Measurements from ENCODE around the gene CAMK1D. TPM values are rescaled to one million over a fixed set of nuclear protein-coding genes. Genes with fewer than 3 reads are reported as not detected.
A peak's percentile ranks its signal among the peaks of the same experiment; 100 is the strongest.

CAMK1D gene
- total RNA-seq, 1 donor from 2014 or later = 6.5 TPM

DNA sequence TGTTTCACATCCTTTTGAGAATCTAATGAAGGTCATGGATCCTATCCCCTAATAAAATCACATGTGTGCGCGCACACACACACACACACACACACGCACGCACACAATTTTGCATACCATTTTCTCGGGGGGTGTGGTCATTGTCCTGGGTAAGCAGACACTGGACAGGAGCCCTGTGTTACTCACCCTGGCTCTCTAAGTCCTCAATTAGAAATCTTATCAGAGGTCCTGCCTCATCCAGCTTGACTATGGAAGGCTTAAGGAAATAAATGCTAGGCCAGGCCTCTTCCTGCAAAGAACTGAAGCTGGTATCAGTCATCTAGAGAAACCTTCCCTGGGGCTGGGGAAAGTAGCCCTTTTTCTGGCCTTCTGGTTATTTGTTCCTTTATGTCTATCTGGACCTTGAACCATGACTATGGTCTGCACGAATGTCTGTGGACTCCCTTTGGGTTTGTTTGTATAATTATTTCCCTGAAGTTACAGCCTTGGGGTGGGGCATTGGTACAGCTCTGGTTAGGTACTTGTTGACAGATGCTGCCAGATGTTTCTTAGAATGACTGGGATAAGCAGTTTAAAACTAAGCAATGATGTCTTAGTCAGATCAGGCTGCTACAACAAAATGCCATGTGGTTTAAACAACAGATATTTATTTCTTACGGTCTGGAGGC, 443.7 kb downstream of the CAMK1D start:
- Mint-ChIP-seq H3K27ac (ENCODE audit: unreplicated experiment) (no peak overlapping the region), H3K4me1 (peaks cover 15% of the 10 kb centered on the region), H3K4me3 (no peak overlapping the region), H3K27me3 (ENCODE audit: low read depth) (no peaks in the 10 kb centered on the region), H3K9me3 (peaks cover 6% of the 10 kb centered on the region), H3K36me3 (ENCODE audit: low read depth) (peaks cover 3% of the 10 kb centered on the region)
- no peak for DNase-seq (ENCODE audit: low read depth, low spot score)
- TF ChIP-seq, protein P1, sequence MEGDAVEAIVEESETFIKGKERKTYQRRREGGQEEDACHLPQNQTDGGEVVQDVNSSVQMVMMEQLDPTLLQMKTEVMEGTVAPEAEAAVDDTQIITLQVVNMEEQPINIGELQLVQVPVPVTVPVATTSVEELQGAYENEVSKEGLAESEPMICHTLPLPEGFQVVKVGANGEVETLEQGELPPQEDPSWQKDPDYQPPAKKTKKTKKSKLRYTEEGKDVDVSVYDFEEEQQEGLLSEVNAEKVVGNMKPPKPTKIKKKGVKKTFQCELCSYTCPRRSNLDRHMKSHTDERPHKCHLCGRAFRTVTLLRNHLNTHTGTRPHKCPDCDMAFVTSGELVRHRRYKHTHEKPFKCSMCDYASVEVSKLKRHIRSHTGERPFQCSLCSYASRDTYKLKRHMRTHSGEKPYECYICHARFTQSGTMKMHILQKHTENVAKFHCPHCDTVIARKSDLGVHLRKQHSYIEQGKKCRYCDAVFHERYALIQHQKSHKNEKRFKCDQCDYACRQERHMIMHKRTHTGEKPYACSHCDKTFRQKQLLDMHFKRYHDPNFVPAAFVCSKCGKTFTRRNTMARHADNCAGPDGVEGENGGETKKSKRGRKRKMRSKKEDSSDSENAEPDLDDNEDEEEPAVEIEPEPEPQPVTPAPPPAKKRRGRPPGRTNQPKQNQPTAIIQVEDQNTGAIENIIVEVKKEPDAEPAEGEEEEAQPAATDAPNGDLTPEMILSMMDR (conservative IDR thresholded peaks at IDR 0.05) = no peak

DNA sequence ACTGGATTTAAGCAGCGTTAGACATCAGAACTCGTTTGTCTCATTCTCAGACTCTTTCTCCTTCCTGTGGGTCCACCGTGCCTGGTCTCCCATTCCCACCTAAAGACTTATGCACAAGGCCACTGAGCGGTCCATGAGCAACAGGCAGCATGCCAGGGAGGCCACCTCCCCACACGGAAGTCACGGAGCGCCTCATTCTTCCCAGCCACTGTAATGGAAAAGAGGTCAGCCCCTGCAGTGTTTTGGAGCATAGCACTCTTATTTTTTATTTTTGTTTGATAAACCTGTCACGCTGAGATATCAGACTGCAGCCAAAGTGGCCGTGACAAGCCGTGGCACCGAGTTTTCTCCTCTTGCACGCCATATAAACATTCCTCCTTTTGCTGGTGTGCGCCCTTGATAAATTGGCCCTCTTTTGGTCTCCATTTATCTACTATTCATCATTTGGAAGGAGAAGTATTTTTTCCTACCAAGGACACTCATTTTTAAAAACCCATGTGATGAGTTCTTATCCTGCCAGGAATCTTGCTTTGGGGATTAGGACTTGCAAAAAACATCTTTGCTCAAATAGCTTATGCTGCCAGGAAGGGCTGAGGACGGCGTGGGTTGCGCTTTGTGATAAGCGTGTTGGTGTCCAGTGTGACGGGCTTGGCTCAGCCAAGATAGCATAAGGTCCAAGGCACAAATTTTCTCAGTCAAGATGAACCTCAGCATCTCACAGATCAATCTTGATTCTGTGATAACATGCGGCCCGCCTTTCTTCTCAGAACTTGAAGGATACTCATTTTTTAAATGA, 446.2 kb downstream of the CAMK1D start:
- Mint-ChIP-seq H3K27me3 (ENCODE audit: low read depth) (no peaks in the 10 kb centered on the region), H3K4me3 (no peak overlapping the region), H3K4me1 (peaks cover 33% of the 10 kb centered on the region), H3K36me3 (ENCODE audit: low read depth) (peaks cover 3% of the 10 kb centered on the region), H3K9me3 (peaks cover 6% of the 10 kb centered on the region), H3K27ac (ENCODE audit: unreplicated experiment) (no peak overlapping the region)
- DNase-seq (ENCODE audit: low read depth, low spot score) = no peak
- TF ChIP-seq, protein P1 (conservative IDR thresholded peaks at IDR 0.05) = no peak

DNA sequence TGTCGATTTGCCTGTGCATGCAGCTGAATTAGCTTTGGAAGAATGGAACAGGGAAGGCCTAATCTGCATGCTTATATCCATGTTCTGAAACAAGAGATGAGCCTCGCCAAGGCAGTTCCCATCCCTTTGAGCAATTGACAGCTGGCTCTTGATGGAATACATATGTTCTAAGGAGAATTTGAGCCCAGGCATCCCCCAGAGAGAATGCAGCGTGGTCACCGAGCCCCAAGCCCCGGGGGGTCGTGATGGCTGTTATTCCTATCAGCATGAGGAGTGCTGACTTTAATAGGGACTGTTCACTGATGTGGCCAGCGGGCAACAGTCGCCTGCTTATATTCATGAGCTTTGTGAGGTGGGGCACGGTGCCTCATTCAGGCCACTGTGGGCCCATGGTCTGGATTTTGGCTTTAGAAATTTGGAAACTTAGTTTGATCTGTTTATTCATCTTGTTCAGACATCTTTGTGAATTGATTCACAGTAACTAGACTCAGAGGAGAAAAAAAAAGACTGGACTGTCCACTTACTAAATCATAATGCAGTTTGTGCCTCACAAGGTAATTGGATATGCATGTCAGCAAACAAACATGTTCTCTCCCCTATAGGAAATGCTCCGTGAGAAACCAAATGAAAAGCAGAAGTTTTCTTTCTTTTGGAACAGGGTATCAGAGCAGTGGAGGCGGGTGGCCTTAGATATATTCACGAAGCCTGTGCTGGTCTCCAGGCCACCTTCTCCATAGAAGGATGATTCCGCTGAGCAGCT, 447.2 kb downstream of the CAMK1D start:
- peaks cover 33% of the 10 kb centered on the region for H3K4me1 Mint-ChIP-seq
- H3K36me3 Mint-ChIP-seq (ENCODE audit: low read depth) = no peaks in the 10 kb centered on the region
- H3K27me3 Mint-ChIP-seq (ENCODE audit: low read depth) = no peaks in the 10 kb centered on the region
- no peak overlapping the region for H3K27ac Mint-ChIP-seq (ENCODE audit: unreplicated experiment)
- H3K9me3 Mint-ChIP-seq = no peaks in the 10 kb centered on the region
- no peak overlapping the region for H3K4me3 Mint-ChIP-seq
- TF ChIP-seq, protein P1 (conservative IDR thresholded peaks at IDR 0.05) = no peak
- DNase-seq (ENCODE audit: low read depth, low spot score) = no peak

DNA sequence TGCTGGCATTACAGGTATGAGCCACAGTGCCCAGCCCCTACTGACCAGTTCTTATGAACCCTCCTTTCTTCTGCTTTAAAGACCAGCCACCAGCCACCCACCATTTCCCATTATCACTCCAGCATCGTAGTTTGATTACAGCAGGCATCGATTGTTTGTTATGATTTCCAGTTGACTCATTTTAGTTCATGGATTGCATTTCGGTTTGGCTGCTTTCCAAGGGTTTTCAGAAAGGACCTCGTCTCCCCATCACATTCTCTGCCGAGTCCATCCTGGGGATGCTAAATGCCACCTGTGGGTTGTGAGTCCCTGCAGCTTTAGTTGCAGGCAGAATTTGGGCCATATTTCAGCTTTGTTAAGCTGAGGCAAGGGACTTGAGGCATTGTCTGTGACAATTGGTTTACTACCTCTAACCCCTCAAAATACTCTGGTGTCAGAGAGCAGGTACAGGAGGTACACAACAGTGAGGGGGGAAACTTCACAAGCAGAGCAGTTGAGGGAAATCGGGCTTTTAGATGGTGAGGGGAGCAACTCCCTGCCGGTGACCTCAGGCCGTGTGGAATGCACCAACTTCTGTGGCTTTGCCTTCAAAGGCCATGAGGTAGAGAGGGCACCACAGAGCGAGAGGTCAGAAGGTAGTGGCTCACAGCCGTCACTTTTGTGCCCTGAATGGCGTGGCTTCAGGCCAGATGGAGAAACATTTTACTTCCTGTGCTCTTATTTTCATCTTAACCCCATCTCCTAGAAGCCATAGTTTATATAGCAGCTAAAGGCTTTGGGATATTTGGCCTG, 448.3 kb downstream of the CAMK1D start:
- H3K36me3 Mint-ChIP-seq (ENCODE audit: low read depth) = no peaks in the 10 kb centered on the region
- H3K27ac Mint-ChIP-seq (ENCODE audit: unreplicated experiment) = peak overlapping the region; percentile 40
- H3K4me1 Mint-ChIP-seq = peaks cover 33% of the 10 kb centered on the region
- TF ChIP-seq, protein P1 (conservative IDR thresholded peaks at IDR 0.05) = no peak
- H3K27me3 Mint-ChIP-seq (ENCODE audit: low read depth) = no peaks in the 10 kb centered on the region
- H3K9me3 Mint-ChIP-seq = no peaks in the 10 kb centered on the region
- DNase-seq (ENCODE audit: low read depth, low spot score) = no peak
- H3K4me3 Mint-ChIP-seq = no peak overlapping the region

DNA sequence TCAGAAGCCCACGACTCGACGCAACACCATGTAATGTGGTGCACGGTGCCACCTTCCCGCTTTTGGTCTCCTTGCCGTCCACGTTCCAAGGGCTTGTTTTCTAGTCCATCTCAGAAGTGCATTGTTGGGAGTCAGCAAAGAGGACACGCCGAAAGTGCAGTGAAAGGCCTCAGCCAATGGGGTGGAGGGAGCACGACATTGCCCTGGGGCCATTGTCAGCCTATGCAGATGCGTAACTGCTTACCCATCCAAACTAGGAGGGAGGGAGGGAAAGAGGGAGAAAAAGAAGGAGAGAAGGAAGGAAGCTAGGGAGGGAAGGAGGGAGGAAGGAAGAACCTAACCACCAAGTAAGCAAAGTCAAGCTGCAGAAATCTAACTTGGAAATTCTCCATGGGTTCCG, 449.8 kb downstream of the CAMK1D start:
- H3K9me3 Mint-ChIP-seq = no peaks in the 10 kb centered on the region
- H3K27ac Mint-ChIP-seq (ENCODE audit: unreplicated experiment) = no peak overlapping the region
- TF ChIP-seq, protein P1 (conservative IDR thresholded peaks at IDR 0.05) = no peak
- H3K27me3 Mint-ChIP-seq (ENCODE audit: low read depth) = no peaks in the 10 kb centered on the region
- peaks cover 33% of the 10 kb centered on the region for H3K4me1 Mint-ChIP-seq
- no peak for DNase-seq (ENCODE audit: low read depth, low spot score)
- no peaks in the 10 kb centered on the region for H3K36me3 Mint-ChIP-seq (ENCODE audit: low read depth)
- no peak overlapping the region for H3K4me3 Mint-ChIP-seq

Data from neural crest cell (in vitro differentiated cells).